Activated CD8-positive, alpha-beta memory T cell treated with anti-CD3 and anti-CD28 coated beads, Interleukin-2, amount 50 U/mL, for 1 hour (primary cell): ENCODE results near the gene NLGN2.

Source experiments
- DNase-seq: peaks from one replicate; pipeline ENCODE4 v3.0.0-alpha.2; 2020; ENCODE audit errors: extremely low read depth

The NLGN2 gene

GRCh38 chr17:7392696-7393612 lies 14.7 kb upstream of the NLGN2 start:
- DNase-seq = no peak

DNA sequence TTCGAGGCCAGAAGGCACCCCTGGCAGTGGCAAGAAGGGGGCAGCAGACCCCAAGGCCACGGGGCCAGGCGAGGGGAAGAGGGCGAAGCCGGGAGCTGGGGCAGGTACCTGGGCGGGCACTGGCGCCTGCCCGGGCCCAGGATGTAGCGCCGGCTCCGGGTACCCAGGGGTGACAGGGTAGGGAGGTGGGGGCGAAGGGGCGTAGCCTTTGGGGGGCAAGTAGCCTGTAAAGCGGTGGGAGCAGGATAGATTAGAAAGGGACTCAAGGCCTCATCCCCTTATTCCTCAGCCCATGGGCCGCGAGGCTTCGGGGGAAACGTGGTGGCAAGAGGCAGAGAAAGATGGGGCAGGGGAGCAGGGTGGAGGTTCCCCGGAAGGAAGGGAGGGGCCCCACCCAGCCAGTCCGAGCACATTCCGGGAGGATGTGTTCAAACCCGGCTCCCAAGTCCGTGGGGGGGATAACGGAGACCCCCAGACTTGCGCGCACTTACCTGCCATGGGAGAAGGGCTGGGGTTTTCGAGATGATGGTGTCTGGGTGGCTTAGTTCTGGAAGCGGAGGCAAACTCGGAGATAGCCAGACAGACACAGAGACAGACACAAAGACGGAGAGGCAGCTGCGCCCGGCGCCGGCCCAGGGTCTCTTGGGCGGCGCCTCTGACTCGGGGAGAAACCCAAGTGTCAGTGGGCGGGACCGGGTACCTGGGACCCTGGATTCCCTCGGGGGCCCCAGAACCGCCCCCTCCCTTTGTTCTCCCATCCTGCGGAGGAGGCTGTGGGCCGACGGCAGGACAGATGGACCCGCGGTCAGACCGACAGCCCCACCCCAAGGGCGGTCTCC lies 13.8 kb upstream of the NLGN2 start:
- DNase-seq = no peak

DNA sequence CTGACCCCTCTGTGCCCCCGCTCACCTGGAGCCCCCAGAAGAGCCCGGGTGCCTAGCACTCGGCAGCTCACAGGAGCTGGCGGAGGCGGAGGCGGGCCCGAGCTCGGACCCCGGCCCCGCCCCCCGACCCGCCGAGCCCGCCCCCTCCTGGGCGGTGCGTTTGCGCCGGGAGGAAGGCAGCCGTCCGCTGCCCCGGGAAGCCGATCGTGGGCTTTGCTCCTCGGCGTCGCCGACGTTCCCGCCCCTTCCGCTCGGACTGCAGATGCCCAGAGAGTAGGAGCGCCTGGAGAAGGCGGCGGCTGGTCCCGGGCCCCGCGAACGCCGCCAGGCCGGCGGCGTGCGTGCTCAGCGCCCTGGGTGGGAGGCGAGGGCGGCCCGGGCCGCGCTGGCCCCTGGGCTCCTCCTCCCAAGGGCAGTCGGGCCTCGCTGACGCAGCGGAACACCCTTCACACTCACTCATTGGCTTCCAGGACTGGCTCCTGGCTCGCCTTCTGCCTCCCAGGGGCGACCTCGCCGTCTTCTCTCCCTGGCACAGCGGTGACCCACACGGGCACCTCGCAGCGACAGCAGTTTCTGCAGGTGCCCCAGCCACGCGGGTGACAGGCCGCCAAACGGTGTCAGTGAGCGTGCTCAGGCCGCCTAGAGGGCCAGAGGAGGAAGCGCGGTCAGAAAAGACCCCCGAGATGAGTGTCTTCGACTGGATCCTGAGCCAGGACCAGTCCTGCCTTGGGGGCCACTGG lies 13.0 kb upstream of the NLGN2 start, which contains the start of gene PLSCR3:
TSS of gene PLSCR3 (minus strand) at position 74 of the 740 bp plus-strand sequence. CDS start 415 bp downstream, outside the sequence.
- no peak for DNase-seq

GRCh38 chr17:7396147-7396546 lies 11.5 kb upstream of the NLGN2 start:
- DNase-seq = no peak

- no peak for DNase-seq
These were observed 9.0 kb upstream of the NLGN2 start for GRCh38 chr17:7398612-7399011.

DNA sequence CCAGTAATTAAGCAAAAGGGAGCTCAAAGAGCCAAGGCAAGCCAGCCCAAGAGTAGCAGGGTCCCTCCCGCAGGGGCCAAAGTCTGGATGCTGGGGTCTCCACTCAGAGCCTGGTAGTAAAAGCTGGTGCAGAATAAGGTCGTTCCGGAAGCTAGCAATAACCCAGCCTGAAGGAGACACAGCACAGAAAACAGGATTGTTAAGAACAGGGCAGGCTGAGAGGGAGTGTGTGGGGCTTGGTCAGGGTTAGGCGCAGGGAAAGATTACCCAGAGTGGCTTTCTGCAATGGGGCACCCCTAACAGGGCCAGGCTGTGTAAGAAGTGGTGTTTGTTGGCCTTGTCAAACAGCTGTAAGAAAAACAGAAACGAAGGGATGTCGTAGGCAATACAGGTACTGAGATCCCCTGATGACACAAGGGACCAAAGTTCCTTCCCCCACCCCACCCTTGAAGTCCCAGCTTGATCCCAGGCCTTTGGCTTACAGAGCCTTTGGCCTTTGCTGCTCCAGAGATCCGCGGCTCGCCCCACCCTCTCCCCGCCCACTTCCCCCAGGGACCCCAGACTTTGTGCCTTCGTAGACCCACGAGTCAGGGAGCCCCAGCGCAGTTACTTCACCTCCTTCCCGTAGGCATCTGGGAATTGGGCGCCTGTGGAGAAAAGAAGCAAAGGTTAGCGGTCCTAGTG lies 4.5 kb upstream of the NLGN2 start:
- no peak for DNase-seq

DNA sequence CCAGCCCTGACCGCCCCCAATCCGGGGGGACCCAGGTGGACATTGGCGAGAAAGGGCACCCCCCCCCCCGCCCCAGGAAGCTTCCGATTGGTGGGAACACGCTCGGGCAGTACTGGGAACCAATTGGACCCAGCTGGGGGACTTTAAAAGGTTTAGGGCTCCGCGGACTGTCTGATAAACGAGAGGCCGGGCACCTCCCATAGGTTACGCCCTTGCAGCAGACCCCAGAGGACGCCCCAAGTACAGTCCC lies 4.0 kb upstream of the NLGN2 start:
- no peak for DNase-seq

DNA sequence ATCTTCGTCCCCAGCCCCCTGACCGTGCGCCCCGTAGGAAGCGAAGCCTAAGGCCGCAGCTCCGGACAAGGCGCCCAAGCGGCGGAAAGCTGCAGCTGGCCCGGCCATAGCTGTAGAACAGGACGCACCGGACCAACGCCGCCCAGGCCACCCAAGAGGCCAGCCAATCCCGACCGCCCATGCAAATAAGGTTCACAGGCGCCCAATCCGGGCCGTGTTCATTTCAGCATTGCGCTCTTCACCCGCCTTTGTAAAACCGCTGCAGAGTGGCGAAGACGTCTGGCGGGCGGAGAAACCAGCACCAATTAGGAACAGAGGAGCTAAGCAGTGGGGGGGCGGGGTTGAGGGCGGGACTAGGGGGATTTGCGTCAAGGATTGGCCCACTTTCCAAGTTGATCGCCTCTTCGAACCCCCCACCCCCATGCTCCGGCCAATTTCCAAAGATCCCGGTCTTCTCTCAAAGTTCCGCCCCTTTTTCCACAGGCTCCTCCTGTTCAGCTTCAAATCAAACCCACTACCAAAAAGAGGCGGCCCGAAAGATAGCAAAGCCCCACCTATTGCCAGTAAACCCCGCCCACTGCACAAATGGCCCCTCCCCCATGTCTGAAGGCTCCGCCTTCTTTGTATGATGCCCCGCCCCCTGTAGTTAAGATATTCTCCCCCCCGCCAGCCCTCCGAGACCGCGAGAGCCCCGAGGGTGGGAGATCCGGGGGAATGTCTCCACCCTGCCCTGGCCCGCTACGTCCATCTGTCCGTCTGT lies 3.5 kb upstream of the NLGN2 start, which contains the start of gene TMEM256:
TSS of gene TMEM256 (minus strand) at position 121 of the 760 bp plus-strand sequence. CDS start at position 108, 13 bp downstream.
- DNase-seq = peak; percentile 90

- no peak for DNase-seq
These were observed 2.8 kb upstream of the NLGN2 start for GRCh38 chr17:7404737-7405349.

- DNase-seq = no peak
These were observed 2.1 kb upstream of the NLGN2 start for GRCh38 chr17:7405350-7406234.

- DNase-seq = no peak
These were observed 1.3 kb upstream of the NLGN2 start for GRCh38 chr17:7406235-7406825.

DNA sequence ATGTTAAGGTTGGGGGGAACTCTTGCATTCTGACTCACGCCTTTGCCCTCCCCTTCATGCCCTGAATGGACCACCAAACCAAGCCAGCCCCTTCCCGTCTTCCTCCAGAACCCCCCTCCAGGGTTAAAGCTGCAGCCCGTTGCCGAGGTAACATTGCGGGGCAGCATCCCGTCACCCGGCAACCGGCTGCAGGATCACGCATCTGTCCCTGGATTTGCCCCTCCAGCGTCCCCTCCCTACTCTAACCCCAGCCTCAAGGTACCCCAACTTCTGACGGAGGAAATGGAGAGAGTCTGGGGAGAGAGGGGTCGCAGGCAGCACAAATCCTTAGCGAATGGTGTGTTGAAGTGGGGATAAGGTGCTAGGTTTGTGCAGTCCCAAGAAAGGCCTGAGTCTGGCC lies 563 bp upstream of the NLGN2 start:
- DNase-seq = no peak

DNA sequence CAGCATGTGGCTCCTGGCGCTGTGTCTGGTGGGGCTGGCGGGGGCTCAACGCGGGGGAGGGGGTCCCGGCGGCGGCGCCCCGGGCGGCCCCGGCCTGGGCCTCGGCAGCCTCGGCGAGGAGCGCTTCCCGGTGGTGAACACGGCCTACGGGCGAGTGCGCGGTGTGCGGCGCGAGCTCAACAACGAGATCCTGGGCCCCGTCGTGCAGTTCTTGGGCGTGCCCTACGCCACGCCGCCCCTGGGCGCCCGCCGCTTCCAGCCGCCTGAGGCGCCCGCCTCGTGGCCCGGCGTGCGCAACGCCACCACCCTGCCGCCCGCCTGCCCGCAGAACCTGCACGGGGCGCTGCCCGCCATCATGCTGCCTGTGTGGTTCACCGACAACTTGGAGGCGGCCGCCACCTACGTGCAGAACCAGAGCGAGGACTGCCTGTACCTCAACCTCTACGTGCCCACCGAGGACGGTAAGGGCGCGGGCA lies 645 bp downstream of the NLGN2 start:
- no peak for DNase-seq

DNA sequence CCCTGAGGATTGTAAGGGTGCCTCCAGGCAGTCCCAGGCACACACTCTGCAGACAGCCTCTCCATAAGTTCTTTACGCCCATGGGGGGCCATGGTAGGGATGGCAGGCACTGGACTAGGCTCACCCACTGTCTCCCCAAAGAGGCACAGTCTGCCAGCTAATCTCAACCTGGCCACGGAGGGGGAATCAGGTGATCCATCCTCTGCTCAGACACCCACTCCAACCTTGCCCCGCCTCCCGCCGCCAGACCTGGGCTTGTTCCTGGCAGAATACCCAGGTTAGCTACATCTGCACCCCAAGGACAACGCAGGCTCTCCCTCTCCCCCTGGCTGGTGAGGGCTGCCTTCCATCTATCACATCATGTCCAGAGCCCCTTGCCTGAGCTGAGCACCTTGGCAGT lies 1.2 kb downstream of the NLGN2 start:
- DNase-seq = no peak

DNA sequence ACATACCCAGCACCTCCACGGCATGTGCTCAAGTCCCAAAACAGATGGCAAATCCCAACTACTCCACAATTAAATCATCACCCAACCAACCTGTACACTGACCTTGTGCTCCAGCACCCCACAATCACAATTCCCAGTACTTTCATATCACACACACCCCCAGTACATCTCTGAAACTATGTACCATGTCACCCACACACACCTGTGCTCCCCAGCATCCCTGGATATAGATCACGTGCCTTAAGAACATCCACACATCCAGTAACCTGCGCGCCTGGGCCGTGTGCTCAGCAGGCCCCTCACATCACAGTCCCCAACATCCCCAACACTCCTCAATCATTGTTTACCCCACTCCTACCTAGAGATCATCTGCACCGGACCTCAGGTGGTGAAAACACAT lies 2.1 kb downstream of the NLGN2 start:
- no peak for DNase-seq

DNA sequence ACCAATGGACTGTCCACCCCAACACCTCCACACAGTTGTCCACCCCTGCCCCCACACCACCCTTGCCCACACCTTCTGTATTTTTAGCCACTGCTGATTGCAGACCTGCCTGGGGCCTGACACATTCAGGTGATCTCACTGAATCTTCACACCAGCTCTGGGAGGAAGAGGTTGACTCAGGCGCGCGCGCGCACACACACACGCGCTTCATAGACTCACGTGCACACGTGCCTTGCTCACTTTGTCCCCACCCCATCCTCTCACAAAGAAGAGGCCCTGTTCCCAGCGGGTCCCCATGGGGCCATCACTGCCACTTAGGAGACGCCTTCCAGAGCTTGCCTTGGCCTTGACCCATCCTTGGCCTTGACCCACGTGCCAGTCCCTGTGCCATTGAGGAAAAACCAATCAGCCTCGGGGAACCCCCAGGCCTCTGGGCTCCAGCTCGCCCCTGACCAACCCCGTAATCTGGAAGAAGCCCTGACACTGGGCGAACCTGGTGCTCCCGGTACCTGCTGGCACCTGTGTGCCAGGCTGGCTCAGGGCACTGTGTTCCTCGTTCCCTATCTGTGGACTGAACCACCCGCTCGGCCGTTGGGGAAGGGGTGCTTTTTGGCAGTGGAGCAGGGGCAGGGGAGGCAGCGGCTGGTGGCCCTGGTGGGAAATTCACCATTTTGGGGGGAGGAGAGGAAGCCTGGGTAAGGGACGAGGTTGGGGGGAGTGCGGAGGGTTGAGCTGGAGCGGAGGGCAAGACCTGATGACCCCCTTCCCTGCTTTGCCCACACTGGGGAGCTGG lies 3.2 kb downstream of the NLGN2 start:
- DNase-seq = no peak

DNA sequence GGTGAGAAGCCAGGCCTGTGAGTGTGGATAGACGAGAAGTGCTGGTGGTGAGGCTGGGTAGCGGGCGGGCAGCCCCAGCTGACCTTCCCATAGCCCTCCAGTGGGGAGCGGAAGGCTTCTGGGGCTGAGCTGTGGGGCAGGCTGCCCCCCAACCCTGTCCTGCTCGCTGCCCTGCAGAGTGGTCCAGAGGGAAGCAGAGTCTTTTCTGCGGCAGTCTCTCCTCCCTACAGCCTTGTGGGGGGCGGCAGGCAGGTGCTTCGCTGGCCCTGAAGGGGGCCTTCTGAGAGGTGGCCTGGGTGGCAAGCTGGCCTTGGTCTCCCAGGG lies 3.7 kb downstream of the NLGN2 start:
- DNase-seq = no peak

DNA sequence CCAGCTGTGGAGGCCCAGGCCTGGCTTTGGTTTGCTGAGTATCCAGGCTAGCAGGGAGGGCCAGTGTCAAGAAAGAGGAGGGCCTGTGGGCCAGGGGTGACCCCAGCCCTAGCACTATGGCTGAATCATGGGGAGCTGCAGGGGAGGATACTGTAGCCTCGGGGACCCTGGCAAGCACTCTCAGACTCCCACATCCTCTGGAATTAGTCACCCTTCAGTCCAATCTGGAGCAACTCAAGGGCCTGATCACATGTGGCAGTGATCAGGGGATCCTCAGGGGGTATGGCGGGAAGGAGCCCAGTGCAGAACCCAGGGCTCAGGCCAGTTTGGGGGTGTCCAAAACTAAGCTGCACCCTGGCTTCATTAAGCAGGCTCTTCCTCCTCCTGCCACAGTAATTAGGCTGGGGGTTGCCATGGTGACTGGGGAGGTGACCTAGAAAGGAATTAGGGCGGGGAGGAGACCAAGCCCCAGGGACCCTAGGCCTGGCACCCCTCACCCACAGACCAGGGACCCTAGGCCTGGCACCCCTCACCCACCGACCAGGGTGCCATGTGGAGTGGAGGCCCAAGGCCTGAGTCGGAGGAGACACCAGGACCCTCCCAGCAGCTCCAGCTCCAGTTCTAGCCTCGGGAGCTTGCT lies 5.8 kb downstream of the NLGN2 start:
- no peak for DNase-seq
